ENCODE results near the gene BMP10.

GRCh38 chr2:68885074-68885810 is 14.0 kb upstream of the BMP10 start:
- TF ChIP-seq POLR2A (IDR thresholded peaks at IDR 0.05), result no peak
- no peak for TF ChIP-seq POLR2AphosphoS5 (IDR thresholded peaks at IDR 0.05)
- TF ChIP-seq EP300 (IDR thresholded peaks at IDR 0.05), result no peak
- TF ChIP-seq, protein P1, sequence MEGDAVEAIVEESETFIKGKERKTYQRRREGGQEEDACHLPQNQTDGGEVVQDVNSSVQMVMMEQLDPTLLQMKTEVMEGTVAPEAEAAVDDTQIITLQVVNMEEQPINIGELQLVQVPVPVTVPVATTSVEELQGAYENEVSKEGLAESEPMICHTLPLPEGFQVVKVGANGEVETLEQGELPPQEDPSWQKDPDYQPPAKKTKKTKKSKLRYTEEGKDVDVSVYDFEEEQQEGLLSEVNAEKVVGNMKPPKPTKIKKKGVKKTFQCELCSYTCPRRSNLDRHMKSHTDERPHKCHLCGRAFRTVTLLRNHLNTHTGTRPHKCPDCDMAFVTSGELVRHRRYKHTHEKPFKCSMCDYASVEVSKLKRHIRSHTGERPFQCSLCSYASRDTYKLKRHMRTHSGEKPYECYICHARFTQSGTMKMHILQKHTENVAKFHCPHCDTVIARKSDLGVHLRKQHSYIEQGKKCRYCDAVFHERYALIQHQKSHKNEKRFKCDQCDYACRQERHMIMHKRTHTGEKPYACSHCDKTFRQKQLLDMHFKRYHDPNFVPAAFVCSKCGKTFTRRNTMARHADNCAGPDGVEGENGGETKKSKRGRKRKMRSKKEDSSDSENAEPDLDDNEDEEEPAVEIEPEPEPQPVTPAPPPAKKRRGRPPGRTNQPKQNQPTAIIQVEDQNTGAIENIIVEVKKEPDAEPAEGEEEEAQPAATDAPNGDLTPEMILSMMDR (IDR thresholded peaks at IDR 0.05), result no peak
